GM10266 (cell line): ENCODE results near the gene PHLDA1.

Experiments used
- DNase-seq: peaks from one replicate; pipeline ENCODE4 v3.0.0; 2012; ENCODE audit errors: extremely low spot score
- TF ChIP-seq, protein P1 (sequence below): IDR thresholded peaks from 2 replicates; pipeline ENCODE4 v1.5.1; 2012; ENCODE audit warnings: mild to moderate bottlenecking, low read depth; ENCODE audit not compliant: control insufficient read depth, insufficient read depth; ENCODE audit errors: missing control alignments

PHLDA1 gene

GRCh38 chr12:76031081-76031413 lies 529 bp downstream of the PHLDA1 start:
- no peak for DNase-seq
- TF ChIP-seq, protein P1, sequence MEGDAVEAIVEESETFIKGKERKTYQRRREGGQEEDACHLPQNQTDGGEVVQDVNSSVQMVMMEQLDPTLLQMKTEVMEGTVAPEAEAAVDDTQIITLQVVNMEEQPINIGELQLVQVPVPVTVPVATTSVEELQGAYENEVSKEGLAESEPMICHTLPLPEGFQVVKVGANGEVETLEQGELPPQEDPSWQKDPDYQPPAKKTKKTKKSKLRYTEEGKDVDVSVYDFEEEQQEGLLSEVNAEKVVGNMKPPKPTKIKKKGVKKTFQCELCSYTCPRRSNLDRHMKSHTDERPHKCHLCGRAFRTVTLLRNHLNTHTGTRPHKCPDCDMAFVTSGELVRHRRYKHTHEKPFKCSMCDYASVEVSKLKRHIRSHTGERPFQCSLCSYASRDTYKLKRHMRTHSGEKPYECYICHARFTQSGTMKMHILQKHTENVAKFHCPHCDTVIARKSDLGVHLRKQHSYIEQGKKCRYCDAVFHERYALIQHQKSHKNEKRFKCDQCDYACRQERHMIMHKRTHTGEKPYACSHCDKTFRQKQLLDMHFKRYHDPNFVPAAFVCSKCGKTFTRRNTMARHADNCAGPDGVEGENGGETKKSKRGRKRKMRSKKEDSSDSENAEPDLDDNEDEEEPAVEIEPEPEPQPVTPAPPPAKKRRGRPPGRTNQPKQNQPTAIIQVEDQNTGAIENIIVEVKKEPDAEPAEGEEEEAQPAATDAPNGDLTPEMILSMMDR, result no peak

DNA sequence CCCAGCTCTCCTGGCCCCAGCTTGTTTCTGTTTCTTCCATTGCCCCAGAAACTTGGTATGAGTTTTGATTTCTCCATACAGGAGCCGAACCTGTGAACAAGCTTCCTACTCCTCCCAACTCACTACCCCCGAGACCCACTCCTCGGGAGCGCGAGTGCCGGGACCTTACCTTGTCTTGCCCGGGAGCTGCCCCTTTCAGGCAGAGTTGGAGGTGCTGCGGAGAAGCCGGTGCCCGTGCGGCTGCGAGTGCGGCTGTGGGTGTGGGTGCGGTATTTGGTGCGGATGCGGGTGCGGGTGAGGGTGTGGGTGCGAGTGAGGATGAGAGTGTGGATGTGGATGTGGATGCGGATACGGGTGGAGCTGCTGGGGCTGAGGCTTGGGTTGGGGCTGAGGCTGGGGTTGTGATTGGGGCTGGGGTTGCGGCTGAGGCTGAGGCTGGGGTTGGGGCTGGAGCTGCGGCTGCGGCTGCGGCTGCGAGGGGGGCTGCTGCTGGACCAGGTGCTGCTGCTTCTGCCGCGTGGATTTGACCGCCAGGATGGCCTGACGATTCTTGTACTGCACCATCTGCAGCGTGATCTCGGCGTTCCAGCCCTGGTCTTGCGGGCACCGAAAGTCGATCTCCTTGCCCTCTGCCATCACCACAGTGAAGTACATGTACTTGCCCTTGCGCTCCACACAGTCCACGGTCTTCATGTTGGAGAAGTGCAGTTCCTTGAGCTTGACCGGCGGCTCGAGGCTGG lies 1.1 kb downstream of the PHLDA1 start:
- peak; percentile 45 for DNase-seq
- TF ChIP-seq, protein P1, result no peak

GRCh38 chr12:76029982-76030340 lies 1.6 kb downstream of the PHLDA1 start:
- TF ChIP-seq, protein P1, result no peak
- DNase-seq, result peak; percentile 19

- TF ChIP-seq, protein P1, result no peak
- DNase-seq, result no peak
Measured at GRCh38 chr12:76028571-76029277, 2.9 kb downstream of the PHLDA1 start.

GRCh38 chr12:76026643-76027063 lies 4.9 kb downstream of the PHLDA1 start:
- TF ChIP-seq, protein P1, result no peak
- no peak for DNase-seq

GRCh38 chr12:76025601-76026575 lies 5.7 kb downstream of the PHLDA1 start:
- no peak for DNase-seq
- TF ChIP-seq, protein P1, result no peak
